GM15510 (cell line): ENCODE results near the gene FAM133A.

ENCODE experiments used
- POLR2A ChIP-seq: IDR thresholded peaks from 3 replicates; pipeline ENCODE4 v1.6.1; 2011; ENCODE audit warnings: borderline replicate concordance; ENCODE audit not compliant: insufficient read length; ENCODE audit errors: extremely low read depth

The FAM133A gene

GRCh38 chrX:93673869-93674271, at the start of gene FAM133A:
Gene FAM133A (plus strand): TSS chrX:93674206. CDS start chrX:93709420, 35,214 bp downstream.
- TF ChIP-seq POLR2A, result no peak

GRCh38 chrX:93637591-93637990, 36.4 kb upstream of the FAM133A start:
- no peak for TF ChIP-seq POLR2A

GRCh38 chrX:93649381-93649780, 24.6 kb upstream of the FAM133A start:
- TF ChIP-seq POLR2A, result no peak

GRCh38 chrX:93660575-93660974, 13.4 kb upstream of the FAM133A start:
- no peak for TF ChIP-seq POLR2A

- no peak for TF ChIP-seq POLR2A
These were observed 744 bp upstream of the FAM133A start, which contains the start of gene NAP1L3 for GRCh38 chrX:93673056-93673868. Gene NAP1L3 (minus strand): TSS chrX:93673578. CDS start chrX:93673304, 274 bp downstream.

- no peak for TF ChIP-seq POLR2A
These were observed 22.0 kb downstream of the FAM133A start for GRCh38 chrX:93695981-93696380.

GRCh38 chrX:93703701-93704100, 29.7 kb downstream of the FAM133A start:
- no peak for TF ChIP-seq POLR2A

- no peak for TF ChIP-seq POLR2A
These were observed 37.1 kb downstream of the FAM133A start for GRCh38 chrX:93711076-93711475.

GRCh38 chrX:93741811-93742210, 67.8 kb downstream of the FAM133A start:
- TF ChIP-seq POLR2A, result no peak

- TF ChIP-seq POLR2A, result no peak
These were observed 86.2 kb downstream of the FAM133A start for GRCh38 chrX:93760163-93760562.
